Measurements from ENCODE around the gene APLP1.

DNA sequence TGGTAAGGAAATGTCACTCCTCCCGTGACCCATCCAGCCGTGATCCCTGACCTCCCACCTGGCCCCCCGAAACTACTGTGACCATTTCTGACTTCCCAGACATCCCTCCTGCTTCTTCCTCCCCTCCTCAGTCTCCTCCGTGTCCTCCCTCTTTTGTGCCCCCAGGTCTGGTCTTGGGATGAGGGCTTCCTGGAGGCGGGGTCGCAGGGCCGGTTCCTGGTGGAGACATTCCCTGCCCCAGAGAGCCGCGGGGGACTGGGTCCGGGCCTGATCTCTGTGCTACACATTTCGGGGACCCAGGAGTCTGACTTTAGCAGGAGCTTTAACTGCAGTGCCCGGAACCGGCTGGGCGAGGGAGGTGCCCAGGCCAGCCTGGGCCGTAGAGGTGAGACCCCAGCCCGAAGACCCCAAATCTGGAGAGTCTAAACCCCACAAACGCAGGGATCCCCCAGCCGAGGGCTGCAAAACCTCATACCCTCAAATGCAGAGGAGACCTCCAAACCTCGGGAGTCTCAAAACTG, 6.7 kb upstream of the APLP1 start:
- no peak for TF ChIP-seq EZH2 (IDR thresholded peaks at IDR 0.05; ENCODE audit: low read depth)
- TF ChIP-seq, protein P1, sequence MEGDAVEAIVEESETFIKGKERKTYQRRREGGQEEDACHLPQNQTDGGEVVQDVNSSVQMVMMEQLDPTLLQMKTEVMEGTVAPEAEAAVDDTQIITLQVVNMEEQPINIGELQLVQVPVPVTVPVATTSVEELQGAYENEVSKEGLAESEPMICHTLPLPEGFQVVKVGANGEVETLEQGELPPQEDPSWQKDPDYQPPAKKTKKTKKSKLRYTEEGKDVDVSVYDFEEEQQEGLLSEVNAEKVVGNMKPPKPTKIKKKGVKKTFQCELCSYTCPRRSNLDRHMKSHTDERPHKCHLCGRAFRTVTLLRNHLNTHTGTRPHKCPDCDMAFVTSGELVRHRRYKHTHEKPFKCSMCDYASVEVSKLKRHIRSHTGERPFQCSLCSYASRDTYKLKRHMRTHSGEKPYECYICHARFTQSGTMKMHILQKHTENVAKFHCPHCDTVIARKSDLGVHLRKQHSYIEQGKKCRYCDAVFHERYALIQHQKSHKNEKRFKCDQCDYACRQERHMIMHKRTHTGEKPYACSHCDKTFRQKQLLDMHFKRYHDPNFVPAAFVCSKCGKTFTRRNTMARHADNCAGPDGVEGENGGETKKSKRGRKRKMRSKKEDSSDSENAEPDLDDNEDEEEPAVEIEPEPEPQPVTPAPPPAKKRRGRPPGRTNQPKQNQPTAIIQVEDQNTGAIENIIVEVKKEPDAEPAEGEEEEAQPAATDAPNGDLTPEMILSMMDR (conservative IDR thresholded peaks at IDR 0.05), result no peak
